Ascending aorta (tissue), 2 donors: ENCODE measurements around the gene SEZ6L. TPM values are rescaled to one million over a fixed set of nuclear protein-coding genes. Genes with fewer than 3 reads are reported as not detected.

Experiments
- DNase-seq, 2 donors: peaks; one replicate each; pipeline ENCODE4 v3.0.0-alpha.2; 2019; ENCODE audit warnings: low spot score in 2 of 2
- H3K27ac ChIP-seq, 2 donors: fragments of 200-600 bp; sonication (generic); one replicate each; pipeline ENCODE4 v1.5.1; 2016 to 2017; ENCODE audit warnings: mild to moderate bottlenecking in 1 of 2
- H3K27me3 ChIP-seq: fragments of 200-600 bp; sonication (generic); one replicate; pipeline ENCODE4 v1.5.1; 2017
- H3K36me3 ChIP-seq, 2 donors: fragments of 200-600 bp; sonication (generic); one replicate each; pipeline ENCODE4 v1.5.1; 2016
- H3K4me1 ChIP-seq, 2 donors: fragments of 200-600 bp; sonication (generic); one replicate each; pipeline ENCODE4 v1.5.1; 2016 to 2017; ENCODE audit warnings: mild to moderate bottlenecking in 1 of 2
- H3K4me3 ChIP-seq, 2 donors: fragments of 200-600 bp; sonication (generic); one replicate each; pipeline ENCODE4 v1.5.1; 2016 to 2017; ENCODE audit warnings: mild to moderate bottlenecking in 1 of 2
- H3K9me3 ChIP-seq, 2 donors: fragments of 200-600 bp; sonication (generic); one replicate each; pipeline ENCODE4 v1.5.1; 2016
- intact Hi-C: fragments of 100-400 bp; cut with DNase I; formaldehyde crosslinking; loops from one replicate; pipeline ENCODE4 v1.15.1; 2023
- total RNA-seq: library from RNA; depleted of rRNA; stranded (reverse); fragments of >200 nt; gene quantifications from one replicate; pipeline ENCODE4 v1.1.0, GENCODE V29; 2016
- TF ChIP-seq, protein P1 (sequence below), 3 experiments: fragments of 200-600 bp in 2 of 3; fragments of 450-650 bp in 1 of 3; sonication (generic) in 2 of 3; IDR thresholded peaks; one replicate each; pipeline ENCODE4 v1.5.1; 2016 to 2019; ENCODE audit warnings: antibody characterized with exemption in 3 of 3, mild to moderate bottlenecking in 1 of 3, moderate library complexity in 1 of 3

The SEZ6L gene
- total RNA-seq, 1 donor from 2014 or later, result not detected

DNA sequence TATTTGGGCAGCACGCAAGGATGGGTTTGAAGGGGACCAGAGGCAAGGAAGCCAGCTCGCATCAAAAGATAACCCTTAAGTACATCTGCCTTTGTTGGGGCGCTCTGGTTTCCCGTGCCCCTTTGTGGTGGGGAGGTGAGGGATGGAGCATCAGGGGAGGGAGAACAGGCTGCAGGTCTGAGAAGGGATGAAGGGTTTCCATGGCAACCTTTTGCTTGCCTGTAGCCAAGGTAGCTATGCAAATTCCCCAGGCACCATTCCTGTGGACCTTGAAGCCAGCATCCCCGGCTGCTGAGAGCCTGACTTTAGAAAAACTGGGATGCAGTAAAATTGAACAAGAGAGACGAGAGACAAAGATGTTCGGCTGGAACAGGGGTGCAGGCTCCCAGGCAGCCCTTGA is 75.7 kb downstream of the SEZ6L start:
- intact Hi-C loops, result no loop called here
- Histone ChIP-seq H3K36me3 (no peaks in the 10 kb centered on the region), H3K4me1 (no peaks in the 10 kb centered on the region), H3K27ac (no peak overlapping the region), H3K9me3 (no peaks in the 10 kb centered on the region), H3K27me3 (no peaks in the 10 kb centered on the region), H3K4me3 (no peak overlapping the region)
- TF ChIP-seq, protein P1, sequence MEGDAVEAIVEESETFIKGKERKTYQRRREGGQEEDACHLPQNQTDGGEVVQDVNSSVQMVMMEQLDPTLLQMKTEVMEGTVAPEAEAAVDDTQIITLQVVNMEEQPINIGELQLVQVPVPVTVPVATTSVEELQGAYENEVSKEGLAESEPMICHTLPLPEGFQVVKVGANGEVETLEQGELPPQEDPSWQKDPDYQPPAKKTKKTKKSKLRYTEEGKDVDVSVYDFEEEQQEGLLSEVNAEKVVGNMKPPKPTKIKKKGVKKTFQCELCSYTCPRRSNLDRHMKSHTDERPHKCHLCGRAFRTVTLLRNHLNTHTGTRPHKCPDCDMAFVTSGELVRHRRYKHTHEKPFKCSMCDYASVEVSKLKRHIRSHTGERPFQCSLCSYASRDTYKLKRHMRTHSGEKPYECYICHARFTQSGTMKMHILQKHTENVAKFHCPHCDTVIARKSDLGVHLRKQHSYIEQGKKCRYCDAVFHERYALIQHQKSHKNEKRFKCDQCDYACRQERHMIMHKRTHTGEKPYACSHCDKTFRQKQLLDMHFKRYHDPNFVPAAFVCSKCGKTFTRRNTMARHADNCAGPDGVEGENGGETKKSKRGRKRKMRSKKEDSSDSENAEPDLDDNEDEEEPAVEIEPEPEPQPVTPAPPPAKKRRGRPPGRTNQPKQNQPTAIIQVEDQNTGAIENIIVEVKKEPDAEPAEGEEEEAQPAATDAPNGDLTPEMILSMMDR (IDR thresholded peaks at IDR 0.05), result no peak
- DNase-seq, result no peak

DNA sequence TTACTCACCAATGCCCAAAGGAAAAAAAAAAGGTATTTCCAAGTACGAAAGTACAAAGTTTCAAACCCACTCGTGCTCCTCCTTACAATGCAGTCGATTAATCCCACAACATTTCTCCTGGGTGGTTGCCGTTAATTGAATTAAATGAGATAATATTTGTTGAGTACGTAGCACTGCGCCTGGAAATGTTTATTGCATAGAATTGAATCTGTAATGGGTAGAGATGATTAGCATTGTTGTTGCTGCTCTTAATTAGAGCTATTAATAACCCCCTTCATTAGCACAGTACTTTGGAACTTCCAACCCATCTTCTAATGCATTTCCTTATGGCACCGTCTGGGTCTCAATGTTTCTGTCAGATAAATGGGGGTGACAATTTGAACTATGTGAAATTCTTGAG is 77.3 kb downstream of the SEZ6L start:
- Histone ChIP-seq H3K4me3 (no peak overlapping the region), H3K4me1 (no peaks in the 10 kb centered on the region), H3K27me3 (no peaks in the 10 kb centered on the region), H3K36me3 (no peaks in the 10 kb centered on the region), H3K27ac (no peak overlapping the region), H3K9me3 (no peaks in the 10 kb centered on the region)
- intact Hi-C loops, result no loop called here
- TF ChIP-seq, protein P1 (IDR thresholded peaks at IDR 0.05), result no peak
- DNase-seq, result no peak

DNA sequence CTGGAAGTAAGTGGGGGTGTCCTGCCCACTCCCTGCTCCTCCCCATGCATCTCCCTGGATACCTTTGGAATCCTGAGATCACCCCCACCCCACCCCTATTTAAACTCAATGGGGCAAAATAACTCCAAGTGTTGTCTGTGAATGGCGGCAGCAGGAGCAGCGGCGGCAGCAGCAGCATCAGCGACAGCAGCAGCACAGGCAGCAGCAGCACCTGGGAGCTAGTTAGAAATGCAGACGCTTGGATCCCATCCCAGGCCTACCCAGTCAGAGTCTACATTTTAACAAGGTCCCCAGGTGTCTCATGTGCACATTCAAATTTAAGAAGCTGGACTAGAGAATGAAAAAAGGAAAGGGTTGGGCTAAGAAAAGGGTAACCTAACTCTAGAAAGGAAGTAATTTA is 82.6 kb downstream of the SEZ6L start:
- intact Hi-C loops, result no loop called here
- TF ChIP-seq, protein P1 (IDR thresholded peaks at IDR 0.05), result no peak
- no peaks in the 10 kb centered on the region for H3K27me3 ChIP-seq
- DNase-seq, result no peak
- H3K36me3 ChIP-seq, result no peaks in the 10 kb centered on the region
- no peaks in the 10 kb centered on the region for H3K9me3 ChIP-seq
- no peaks in the 10 kb centered on the region for H3K4me1 ChIP-seq
- H3K27ac ChIP-seq, result no peak overlapping the region
- H3K4me3 ChIP-seq, result no peak overlapping the region

DNA sequence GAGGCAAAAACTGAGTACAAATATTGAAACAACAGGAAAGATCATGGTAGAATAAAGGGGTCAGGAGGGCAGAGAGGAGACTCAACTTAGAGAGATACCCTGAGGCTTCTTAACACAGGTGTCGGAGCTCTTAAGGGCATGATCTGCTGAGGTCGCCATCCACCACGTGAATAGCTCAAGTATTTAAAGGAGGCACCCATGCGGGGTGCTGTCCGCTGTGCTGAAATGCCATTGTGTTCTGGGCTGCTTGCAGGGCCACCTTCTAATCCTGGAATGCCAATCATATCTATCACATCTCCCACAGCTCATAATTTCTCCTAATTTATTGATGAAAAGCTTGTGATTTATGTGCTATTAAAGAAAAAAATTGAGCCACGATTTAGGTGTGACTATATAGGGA is 90.2 kb downstream of the SEZ6L start:
- Histone ChIP-seq H3K4me1 (no peaks in the 10 kb centered on the region), H3K4me3 (no peak overlapping the region), H3K27me3 (no peaks in the 10 kb centered on the region), H3K9me3 (no peaks in the 10 kb centered on the region), H3K27ac (no peak overlapping the region), H3K36me3 (no peaks in the 10 kb centered on the region)
- no peak for DNase-seq
- TF ChIP-seq, protein P1 (IDR thresholded peaks at IDR 0.05), result no peak
- intact Hi-C loops, result no loop called here

DNA sequence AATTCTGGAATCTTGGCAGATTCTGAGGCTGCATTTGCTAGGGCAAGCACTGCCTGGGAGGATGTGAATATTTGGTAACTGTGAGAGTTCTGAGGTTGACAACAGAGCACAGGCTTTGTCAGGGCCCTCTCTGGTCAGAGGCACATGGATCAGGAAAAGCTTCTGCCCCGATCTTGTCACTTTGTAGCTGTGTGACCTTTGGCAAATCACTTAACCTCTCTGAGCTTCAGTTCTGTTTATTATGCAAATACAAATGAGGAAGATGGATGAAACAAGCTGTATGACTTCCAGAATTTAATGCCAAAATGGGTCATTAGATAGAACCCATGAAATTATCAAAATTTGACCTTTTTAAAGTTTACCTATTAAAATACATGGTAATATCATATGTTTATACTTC is 94.9 kb downstream of the SEZ6L start:
- Histone ChIP-seq H3K27ac (no peak overlapping the region), H3K27me3 (no peaks in the 10 kb centered on the region), H3K9me3 (no peaks in the 10 kb centered on the region), H3K36me3 (no peaks in the 10 kb centered on the region), H3K4me3 (no peak overlapping the region), H3K4me1 (no peaks in the 10 kb centered on the region)
- TF ChIP-seq, protein P1 (IDR thresholded peaks at IDR 0.05), result no peak
- intact Hi-C loops, result no loop called here
- no peak for DNase-seq

DNA sequence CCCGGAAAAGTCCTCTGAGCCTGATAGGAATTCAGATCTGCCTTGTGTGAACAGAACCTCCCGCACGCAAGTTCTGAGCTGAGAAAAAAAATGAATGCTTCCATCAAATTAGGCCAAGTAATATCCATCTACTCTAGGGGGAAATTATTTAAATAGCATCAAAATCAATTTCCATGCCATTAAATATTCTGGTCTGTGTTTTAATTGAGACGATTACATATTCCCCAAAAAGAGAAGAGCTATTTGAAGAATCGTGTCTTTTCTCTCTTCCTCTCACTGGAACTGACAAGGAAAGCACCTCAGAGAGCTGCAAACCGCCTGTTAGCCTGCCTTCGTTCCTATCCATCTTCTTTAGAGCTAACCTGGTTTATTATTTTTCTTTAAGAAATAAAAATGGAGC is 96.0 kb downstream of the SEZ6L start:
- TF ChIP-seq, protein P1 (IDR thresholded peaks at IDR 0.05), result no peak
- Histone ChIP-seq H3K9me3 (no peaks in the 10 kb centered on the region), H3K36me3 (no peaks in the 10 kb centered on the region), H3K4me3 (no peak overlapping the region), H3K27me3 (no peaks in the 10 kb centered on the region), H3K27ac (no peak overlapping the region), H3K4me1 (no peaks in the 10 kb centered on the region)
- DNase-seq, result no peak
- intact Hi-C loops, result no loop called here
